ENCODE data around the gene HTT.

The HTT gene

DNA sequence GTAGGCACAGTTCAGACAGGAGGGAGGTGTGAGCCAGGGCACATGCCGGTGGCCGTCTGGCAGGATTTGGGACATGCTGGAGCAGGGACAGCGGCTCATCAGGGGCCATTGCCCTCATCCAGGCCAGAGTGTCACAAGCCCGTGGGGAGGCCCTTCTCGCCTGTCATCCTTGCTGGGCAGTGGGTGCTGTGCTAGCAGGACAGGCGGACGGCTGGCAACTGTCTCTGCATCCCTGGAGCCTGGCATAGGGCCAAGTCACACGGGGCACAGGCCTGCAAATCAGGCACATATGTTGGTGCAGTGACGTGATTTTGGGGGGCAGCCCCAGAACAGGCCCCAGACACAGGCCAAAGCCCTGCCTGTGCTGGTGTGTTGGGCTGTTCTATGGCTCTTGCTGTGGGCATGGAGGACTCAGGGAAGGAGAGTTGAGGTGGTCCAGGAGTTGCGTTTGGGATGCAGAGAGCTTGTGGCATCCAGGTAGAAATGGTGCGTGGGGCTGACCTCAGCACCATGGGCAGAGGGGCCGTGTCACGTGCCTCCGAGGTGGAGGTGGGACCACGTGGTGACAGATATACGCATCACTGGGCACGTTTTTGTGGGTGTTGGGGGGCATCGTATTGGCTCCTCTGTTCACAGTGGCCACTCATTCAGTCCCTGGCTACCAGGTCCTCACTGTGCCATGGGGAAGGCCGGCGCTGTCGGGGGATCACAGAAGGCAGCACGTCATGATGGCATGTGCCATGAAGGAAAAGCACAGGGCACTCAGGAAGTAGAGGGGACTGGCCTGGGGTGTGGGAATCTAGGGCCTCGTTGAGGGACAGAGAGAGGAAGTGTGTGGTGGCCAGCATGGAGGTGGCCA, 159.9 kb downstream of the HTT start:
- no peak for DNase-seq (ENCODE audit: low read depth)

DNA sequence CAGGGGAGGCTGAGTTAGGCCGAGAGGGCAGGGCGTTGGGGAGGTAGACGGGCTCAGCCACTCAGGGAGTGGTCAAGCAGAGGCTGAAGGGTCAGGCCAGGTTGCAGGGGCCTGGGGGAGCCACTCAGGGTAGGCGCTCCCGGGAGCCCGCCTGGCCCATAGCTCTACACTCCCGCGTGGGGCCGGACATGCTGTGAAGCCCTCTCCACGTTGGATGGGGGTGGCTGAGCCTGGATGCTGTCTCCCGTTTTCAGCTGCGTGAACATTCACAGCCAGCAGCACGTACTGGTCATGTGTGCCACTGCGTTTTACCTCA, 160.5 kb downstream of the HTT start:
- no peak for DNase-seq (ENCODE audit: low read depth)

DNA sequence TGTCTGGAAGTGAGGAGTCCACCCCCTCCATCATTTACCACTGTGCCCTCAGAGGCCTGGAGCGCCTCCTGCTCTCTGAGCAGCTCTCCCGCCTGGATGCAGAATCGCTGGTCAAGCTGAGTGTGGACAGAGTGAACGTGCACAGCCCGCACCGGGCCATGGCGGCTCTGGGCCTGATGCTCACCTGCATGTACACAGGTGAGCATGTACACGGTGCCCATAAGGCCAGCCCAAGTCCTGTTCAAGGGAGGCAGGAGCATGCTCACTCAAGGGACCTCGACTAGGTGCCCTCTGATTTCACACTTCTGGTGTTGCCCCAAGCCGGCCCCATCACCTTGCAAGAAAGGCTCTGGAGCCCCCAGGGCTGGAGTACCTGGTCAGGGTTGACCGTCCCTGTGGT, 161.1 kb downstream of the HTT start:
- DNase-seq (ENCODE audit: low read depth), result no peak

DNA sequence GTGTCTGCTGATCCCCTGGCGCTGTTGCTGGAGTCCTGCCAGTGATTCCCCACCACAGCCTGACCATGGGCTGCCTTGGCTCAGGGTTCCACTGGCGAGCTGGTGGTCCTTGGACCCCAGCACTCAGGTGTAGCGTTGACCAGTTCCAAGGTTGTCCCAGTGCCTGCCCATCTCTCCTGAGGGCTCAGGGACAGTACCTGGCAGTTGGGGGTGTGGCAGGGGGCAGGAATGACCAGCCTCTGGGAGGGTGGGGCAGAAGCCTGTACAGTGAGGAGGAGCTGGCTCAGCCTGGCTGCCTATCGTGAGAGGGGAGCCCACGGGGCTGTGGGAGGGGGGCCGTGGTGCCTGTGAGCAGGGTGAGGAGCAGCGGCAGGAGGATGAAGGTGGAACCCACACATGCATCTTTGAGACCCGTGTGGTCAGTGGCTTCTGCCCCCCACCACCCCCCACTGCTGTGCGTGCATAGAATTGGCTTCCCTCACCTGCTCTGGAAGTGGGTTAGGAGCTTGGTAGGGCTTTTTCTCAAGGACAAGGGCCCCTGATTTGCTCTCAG, 161.9 kb downstream of the HTT start:
- no peak for DNase-seq (ENCODE audit: low read depth)

DNA sequence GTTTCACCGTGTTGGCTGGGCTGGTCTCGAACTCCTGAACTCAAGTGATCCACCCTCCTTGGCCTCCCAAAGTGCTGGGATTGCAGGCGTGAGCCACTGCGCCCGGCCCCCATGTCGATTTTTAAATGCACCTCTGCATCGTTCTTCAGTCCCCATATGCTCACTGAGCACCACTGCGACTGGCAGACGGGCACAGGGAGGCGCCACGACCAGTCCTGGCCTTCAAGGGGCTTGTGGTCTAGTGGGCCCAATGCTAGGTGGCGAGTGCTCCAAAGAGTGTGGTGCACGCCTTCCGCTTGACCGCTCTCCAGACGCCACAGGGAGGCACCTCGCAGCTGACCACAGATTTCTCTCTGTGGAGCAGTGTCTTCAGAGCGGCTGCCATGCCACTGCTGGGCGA, 162.8 kb downstream of the HTT start:
- no peak for DNase-seq (ENCODE audit: low read depth)

DNA sequence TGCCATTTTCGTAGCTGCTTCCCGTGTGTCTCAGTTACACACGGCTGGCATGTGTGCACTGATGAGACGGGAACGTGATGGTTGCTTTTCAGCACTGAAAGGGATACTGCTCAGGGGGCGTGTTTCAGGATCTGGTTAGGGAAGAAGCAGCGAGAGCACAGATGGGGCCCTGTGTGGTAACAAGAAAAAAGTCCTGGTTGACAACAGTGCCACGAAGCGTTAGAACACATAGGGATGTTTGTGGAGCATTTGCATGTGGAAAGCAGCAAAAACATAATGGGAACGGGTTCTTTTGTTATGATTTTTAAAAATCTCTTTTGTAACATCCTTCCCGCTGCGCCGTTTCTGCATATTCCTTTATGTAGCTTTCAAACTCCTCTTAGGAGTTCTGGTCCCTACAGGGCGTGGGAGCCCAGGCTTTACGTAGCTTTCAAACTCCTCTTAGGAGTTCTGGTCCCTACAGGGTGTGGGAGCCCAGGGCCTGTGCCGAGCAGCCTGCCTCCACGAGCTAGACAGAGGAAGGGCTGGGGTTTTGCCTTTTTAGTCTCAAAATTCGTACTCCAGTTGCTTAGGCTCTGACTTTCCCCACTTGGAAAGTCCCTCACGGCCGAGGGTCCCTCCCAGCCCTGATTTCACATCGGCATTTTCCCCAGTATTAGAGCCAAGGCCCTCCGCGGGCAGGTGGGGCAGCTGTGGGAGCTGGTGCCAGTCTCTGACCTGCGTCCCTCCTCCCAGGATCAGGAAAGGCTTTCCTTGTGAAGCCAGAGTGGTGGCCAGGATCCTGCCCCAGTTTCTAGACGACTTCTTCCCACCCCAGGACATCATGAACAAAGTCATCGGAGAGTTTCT, 163.5 kb downstream of the HTT start:
- no peak for DNase-seq (ENCODE audit: low read depth)

DNA sequence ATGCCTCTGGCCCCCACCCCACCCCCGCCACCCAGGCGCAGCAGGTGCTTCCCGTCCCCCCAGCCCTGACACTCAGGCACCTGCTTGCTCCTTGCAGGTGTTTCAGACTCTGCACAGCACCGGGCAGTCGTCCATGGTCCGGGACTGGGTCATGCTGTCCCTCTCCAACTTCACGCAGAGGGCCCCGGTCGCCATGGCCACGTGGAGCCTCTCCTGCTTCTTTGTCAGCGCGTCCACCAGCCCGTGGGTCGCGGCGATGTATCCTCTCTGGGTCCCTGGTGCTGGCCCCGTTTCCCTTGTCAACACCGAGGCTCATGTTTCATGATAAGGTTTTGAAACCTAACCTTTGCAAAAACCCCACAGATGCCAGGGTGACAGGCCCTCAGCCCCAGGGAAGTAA, 164.2 kb downstream of the HTT start:
- no peak for DNase-seq (ENCODE audit: low read depth)

DNA sequence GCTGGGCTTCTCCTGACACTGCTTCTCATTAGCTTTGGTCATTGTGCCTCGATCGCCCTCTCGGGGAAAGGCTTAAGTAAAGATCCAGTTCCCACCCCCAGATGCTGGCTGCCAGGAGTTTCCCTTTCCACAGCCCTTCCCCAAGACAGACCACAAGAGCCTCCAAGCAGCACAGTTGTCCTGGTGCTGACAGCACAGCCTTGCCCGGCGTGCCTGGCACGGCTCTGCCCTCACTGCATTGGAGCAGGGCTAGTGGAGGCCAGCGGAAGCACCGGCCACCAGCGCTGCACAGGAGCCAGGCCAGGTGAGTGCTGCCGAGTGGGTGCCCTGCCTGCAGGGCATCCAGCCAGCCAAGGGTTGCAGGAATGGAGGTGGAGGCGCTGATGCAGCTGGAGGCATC, 164.8 kb downstream of the HTT start:
- DNase-seq (ENCODE audit: low read depth), result no peak

DNA sequence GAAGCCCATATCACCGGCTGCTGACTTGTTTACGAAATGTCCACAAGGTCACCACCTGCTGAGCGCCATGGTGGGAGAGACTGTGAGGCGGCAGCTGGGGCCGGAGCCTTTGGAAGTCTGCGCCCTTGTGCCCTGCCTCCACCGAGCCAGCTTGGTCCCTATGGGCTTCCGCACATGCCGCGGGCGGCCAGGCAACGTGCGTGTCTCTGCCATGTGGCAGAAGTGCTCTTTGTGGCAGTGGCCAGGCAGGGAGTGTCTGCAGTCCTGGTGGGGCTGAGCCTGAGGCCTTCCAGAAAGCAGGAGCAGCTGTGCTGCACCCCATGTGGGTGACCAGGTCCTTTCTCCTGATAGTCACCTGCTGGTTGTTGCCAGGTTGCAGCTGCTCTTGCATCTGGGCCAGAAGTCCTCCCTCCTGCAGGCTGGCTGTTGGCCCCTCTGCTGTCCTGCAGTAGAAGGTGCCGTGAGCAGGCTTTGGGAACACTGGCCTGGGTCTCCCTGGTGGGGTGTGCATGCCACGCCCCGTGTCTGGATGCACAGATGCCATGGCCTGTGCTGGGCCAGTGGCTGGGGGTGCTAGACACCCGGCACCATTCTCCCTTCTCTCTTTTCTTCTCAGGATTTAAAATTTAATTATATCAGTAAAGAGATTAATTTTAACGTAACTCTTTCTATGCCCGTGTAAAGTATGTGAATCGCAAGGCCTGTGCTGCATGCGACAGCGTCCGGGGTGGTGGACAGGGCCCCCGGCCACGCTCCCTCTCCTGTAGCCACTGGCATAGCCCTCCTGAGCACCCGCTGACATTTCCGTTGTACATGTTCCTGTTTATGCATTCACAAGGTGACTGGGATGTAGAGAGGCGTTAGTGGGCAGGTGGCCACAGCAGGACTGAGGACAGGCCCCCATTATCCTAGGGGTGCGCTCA, 165.8 kb downstream of the HTT start:
- no peak for DNase-seq (ENCODE audit: low read depth)

DNA sequence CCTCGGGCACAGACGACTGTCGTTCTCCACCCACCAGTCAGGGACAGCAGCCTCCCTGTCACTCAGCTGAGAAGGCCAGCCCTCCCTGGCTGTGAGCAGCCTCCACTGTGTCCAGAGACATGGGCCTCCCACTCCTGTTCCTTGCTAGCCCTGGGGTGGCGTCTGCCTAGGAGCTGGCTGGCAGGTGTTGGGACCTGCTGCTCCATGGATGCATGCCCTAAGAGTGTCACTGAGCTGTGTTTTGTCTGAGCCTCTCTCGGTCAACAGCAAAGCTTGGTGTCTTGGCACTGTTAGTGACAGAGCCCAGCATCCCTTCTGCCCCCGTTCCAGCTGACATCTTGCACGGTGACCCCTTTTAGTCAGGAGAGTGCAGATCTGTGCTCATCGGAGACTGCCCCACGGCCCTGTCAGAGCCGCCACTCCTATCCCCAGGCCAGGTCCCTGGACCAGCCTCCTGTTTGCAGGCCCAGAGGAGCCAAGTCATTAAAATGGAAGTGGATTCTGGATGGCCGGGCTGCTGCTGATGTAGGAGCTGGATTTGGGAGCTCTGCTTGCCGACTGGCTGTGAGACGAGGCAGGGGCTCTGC, 166.5 kb downstream of the HTT start:
- no peak for DNase-seq (ENCODE audit: low read depth)

DNA sequence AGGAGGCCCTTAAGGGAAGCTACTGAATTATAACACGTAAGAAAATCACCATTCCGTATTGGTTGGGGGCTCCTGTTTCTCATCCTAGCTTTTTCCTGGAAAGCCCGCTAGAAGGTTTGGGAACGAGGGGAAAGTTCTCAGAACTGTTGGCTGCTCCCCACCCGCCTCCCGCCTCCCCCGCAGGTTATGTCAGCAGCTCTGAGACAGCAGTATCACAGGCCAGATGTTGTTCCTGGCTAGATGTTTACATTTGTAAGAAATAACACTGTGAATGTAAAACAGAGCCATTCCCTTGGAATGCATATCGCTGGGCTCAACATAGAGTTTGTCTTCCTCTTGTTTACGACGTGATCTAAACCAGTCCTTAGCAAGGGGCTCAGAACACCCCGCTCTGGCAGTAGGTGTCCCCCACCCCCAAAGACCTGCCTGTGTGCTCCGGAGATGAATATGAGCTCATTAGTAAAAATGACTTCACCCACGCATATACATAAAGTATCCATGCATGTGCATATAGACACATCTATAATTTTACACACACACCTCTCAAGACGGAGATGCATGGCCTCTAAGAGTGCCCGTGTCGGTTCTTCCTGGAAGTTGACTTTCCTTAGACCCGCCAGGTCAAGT, 167.5 kb downstream of the HTT start:
- no peak for DNase-seq (ENCODE audit: low read depth)

DNA sequence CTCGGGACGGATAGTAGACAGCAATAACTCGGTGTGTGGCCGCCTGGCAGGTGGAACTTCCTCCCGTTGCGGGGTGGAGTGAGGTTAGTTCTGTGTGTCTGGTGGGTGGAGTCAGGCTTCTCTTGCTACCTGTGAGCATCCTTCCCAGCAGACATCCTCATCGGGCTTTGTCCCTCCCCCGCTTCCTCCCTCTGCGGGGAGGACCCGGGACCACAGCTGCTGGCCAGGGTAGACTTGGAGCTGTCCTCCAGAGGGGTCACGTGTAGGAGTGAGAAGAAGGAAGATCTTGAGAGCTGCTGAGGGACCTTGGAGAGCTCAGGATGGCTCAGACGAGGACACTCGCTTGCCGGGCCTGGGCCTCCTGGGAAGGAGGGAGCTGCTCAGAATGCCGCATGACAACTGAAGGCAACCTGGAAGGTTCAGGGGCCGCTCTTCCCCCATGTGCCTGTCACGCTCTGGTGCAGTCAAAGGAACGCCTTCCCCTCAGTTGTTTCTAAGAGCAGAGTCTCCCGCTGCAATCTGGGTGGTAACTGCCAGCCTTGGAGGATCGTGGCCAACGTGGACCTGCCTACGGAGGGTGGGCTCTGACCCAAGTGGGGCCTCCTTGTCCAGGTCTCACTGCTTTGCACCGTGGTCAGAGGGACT, 168.8 kb downstream of the HTT start:
- DNase-seq (ENCODE audit: low read depth), result no peak

DNA sequence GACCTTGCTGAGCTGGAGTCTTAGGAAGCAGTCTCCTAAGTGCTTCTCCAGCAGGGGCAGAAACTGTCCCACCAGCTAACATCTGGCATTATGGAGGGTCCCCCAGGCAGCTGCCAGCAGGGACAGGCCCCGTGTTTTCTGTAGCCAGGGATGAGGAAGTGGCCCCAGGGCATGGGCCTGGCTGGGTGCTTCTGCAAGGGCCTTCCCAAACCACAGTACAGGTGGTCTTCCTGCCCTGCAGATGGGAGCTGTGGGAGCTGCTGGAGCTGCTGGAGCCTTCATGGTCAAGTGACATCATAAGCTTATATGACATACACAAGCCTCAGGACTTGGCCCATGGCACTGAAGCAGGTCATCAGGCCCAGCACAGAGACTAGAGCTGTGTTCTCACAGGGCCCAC, 169.5 kb downstream of the HTT start:
- no peak for DNase-seq (ENCODE audit: low read depth)

DNA sequence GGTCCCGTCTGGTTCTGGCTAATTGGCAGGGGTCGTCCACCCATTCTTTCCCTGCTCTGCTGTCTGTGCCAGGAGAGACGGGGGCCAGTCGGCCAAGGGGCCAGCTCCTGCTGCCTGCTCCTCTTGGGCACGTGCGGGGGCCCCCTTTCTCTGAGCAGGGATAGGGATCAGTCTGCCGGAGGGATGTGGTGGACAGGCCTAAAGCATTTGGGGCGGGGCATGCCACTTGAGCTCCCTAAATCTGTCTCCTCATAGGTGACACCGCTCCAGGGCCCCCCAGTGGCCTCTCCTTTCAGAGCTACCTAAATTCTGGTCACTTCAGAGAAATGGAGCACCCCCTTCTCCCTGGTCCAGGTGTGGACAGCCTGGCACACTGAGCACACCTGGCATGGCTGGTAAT, 170.3 kb downstream of the HTT start:
- no peak for DNase-seq (ENCODE audit: low read depth)

DNA sequence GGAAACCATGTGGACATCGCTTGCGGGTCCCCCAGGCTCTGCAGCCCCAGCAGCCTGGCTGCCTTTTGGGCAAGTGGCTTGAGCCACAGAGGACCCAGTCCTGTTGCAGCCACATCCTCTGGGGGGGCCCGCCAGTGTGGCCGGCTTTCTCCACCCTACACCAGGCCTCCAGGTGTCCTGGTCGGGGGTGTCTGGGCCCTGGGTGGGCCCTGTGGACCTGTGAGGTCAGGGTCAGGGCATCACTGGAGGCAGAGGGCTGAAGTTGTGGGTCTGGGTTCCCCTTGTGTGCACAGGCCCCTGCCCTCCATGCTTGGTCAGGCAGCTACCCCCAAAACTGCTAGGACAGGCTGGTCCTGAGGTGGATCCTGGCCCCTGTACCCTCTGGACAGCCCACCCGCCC, 171.2 kb downstream of the HTT start:
- DNase-seq (ENCODE audit: low read depth), result no peak

DNA sequence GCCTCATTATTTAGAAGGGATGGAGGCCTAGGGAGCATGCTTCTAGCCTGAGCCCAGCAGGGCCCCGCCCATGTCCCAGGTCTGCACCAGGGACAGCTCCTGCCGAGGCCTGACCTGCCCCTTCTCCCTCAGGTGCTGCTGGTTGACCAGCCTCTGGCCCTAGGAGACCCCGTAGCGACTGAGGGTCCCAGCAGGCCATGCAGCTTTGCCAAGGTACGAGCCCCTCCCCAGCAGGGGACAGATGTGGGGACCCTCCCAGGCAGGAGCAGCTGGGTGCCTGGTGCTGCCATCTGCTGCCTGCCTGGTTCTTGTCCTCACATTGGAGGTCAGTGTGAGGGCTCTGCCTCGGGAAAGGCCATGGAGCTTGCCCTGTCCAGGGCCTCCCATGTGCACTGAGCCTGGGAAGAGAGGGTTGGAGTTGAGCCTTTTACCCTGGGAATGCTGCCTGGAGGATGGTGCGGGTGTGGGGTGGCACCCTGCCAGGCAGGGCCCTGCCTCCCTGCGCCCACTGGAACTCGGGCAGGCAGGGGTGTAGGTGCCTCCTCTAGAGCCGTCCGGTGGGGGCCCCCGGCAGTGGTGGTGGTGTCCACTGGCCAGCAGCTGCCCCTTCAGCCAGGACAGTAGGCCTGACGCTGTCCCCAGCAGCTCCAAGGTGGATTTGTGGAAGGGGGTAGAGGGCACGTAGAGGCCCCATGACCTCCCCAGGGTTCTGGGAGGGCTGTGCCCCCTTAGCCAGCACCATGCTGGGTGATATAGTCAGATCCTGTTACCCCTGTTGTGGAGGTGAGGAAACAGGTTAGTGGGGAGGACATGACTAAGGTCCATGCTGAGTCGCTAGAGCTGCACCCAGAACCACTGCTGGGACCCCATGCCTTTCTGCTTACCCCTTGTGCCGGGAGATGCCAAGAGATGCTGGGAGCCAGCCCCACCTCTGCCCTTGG, 172.2 kb downstream of the HTT start:
- no peak for DNase-seq (ENCODE audit: low read depth)

DNA sequence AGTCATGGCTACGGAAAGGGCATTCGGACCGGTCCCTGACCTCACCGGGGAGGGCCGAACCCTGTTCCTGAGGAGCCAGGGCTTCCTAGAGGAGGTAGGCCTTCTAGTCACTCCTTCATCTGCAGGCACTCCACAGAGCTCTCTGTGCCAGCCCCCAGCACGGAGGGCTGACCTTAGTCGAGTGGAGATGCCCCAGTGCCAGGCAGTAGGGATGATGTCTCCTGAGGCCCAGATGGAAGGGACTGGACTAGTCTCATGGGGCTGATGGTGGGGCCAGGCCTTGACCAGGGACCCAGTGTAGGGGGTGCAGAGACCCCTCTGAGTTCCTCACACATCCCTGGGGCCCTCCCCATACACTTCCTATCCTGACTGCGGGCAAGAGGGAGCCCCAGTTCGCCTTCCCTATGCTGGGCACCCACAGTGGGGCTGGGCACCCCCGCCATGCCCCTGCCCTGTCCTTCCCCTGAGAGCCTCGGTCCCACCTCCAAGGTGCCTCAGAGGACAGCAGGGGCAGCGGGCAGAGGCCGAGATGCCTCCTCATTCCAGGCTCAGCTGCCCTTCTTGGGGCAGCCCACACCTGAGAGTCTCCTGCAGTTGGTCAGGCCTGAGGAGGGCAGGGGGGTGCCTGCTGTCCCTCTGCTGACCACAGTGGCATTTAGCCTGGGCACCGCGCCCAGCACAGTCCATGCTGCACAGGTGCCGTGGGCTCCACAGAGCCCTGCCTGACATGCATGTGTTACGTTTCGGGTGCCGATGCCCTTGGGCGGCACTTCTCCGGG, 173.1 kb downstream of the HTT start:
- DNase-seq (ENCODE audit: low read depth), result no peak

DNA sequence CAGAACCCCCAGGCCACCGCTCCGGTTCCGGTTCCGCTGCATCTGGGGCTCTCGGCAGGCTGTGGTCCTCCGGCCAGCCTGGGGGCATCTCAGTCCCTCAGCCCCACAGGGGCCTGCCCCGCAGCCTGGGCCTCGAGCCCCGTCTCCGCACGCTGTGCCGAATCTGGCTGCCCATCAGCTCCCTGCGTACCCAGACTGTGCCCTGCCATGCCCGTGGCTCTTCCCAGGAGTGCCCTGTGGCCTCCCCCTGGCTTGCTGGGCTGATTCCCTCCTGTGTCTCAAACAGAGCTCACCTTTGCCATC, 173.6 kb downstream of the HTT start:
- DNase-seq (ENCODE audit: low read depth), result no peak

Measured in T-helper 22 cell (primary cell).